HG03108 (cell line): Measurements from ENCODE around the gene CENATAC.
A peak's percentile ranks its signal among the peaks of the same experiment; 100 is the strongest.
"Not testable (repeated sequence)": the region's sequence is repeated elsewhere in the genome, so short reads cannot be mapped to it uniquely, and the experiment has no call there.

Experiments used
- ATAC-seq: cut with Tn5 transposase; IDR thresholded peaks from one replicate; pipeline ENCODE4 v1.9.1; 2021; ENCODE audit warnings: moderate library complexity; ENCODE audit not compliant: unreplicated experiment

Gene CENATAC

DNA sequence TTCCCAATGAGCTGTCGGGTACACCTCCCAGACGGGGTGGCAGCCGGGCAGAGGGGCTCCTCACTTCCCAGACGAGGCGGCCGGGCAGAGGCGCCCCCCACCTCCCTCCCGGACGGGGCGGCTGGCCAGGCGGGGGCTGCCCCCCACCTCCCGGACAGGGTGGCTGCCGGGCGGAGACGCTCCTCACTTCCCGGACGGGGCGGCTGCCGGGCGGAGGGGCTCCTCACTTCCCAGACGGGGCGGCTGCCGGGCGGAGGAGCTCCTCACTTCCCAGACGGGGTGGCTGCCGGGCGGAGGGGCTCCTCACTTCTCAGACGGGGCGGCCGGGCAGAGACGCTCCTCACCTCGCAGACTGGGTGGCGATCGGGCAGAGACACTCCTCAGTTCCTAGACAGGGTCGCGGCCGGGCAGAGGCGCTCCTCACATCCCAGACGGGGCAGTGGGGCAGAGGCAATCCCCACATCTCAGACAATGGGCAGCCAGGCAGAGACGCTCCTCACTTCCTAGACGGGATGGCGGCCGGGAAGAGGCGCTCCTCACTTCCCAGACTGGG lies 6.4 kb upstream of the CENATAC start:
- ATAC-seq = not testable (repeated sequence)

- no peak for ATAC-seq
Measured at GRCh38 chr11:118996926-118997626, 862 bp upstream of the CENATAC start.

DNA sequence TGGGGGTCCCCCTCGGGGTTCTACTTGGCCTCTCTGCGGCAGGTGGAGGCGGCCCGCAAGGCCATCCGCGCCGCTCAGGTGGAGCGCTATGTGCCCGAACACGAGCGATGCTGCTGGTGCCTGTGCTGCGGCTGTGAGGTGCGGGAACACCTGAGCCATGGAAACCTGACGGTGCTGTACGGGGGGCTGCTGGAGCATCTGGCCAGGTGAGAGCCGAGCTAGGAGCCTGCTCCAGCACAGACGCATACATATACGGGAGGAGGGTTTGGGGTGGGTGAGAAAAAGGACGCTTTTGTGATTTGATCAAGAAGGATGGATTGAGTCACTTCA lies 415 bp downstream of the CENATAC start:
- peak; percentile 9 for ATAC-seq

DNA sequence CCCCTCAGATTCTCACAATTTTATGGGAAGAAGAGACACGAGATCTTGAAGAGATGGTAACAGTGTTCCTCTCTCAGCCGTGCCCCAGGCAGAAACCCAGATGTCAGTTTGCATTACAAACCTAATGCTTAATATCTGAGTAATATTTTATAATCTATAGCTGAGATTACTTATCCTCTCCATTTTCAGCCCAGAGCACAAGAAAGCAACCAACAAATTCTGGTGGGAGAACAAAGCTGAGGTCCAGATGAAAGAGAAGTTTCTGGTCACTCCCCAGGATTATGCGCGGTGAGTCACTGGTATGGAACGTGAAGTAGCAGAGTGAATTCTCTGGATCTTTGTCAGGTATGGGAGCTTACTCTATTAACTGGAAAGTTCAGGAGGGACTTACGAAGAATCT lies 884 bp downstream of the CENATAC start:
- ATAC-seq = no peak

DNA sequence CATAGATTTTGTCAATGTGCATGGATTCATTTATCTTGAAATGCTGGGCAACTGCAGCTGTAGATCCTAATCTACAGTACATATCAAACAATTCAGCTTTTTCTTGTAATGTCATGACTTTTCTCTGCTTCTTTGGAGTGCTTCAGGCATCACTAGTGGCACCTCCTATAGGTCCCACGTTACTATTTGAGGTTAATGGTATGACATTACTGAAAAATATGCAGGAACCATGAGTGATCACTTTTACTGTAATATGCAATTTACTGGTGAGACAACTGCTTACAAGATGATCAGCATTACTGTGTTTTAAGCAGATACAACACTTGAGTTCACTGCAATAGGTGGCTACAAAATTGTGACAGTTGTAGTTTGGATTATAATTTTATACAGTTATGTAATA lies 3.0 kb downstream of the CENATAC start:
- no peak for ATAC-seq

DNA sequence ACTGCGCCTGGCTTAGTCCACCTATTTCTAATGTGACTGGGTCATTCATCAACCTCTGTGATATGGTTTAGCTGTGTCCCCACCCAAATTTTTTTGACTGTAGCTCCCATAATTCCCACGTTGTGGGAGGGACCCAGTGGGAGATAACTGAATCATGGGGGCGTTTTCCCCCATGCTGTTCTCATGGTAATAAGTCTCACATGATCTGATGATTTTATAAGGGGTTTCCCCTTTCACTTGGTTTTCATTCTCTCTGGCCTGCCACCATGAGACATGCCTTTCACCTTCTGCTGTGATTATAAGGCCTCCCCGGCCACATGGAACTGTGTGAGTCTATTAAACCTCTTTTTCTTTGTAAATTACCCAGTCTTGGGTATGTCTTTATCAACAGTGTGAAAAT lies 8.7 kb downstream of the CENATAC start:
- no peak for ATAC-seq

DNA sequence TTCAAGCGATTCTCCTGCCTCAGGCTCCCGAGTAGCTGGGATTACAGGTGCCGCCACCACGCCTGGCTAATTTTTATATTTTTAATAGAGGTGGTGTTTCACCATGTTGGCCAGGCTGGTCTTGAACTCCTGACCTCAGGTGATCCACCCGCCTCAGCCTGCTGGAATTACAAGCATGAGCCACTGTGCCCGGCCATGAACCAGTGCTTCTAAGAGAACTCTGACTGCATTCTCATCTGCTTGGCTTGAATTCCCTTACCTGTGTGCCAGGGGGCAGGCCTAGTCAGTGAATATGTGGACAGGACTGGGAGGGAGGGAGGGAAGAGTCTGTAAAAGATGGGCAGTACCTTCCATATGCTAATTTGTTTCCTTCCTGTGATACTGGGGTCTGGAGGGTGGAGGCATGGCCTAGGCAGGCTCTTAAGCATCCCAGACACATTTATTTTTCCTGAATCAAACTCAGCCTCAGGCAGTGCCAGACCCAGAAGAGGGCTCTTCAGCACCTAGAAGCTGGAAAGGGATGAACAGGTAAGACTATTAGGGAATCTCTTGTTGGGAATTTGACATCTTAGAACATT lies 13.6 kb downstream of the CENATAC start:
- no peak for ATAC-seq

- ATAC-seq = no peak
Measured at GRCh38 chr11:119012629-119013170, 14.8 kb downstream of the CENATAC start.

DNA sequence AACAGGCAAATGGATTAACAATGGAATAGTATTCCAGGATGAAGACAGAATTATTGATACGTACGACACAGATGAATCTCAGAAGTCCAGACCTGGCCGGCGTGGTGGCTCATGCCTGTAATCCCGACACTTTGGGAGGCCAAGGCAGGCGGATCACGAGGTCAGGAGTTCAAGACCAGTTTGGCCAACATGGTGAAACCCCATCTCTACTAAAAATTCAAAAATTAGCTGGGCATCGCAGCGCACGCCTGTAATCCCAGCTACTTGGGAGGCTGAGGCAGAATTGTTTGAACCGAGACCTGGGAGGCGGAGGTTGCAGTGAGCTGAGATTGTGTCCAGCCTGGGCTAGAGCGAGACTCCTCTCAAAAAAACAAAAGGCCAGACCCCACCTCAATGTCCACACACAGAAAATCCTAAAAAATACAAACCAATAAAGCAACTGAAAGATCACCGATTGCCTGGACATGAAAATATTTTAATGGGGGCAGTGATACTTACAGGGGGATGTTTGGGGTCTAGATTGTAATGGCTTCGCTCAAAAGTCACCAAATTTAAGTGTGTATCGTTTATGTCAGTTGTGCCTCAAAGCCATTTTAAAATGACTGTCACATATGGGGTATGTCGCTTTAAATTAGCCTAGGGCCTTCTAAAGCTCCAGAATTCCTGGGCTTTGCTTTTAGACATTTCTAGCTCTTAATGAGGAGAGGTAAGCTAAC lies 16.4 kb downstream of the CENATAC start:
- no peak for ATAC-seq

DNA sequence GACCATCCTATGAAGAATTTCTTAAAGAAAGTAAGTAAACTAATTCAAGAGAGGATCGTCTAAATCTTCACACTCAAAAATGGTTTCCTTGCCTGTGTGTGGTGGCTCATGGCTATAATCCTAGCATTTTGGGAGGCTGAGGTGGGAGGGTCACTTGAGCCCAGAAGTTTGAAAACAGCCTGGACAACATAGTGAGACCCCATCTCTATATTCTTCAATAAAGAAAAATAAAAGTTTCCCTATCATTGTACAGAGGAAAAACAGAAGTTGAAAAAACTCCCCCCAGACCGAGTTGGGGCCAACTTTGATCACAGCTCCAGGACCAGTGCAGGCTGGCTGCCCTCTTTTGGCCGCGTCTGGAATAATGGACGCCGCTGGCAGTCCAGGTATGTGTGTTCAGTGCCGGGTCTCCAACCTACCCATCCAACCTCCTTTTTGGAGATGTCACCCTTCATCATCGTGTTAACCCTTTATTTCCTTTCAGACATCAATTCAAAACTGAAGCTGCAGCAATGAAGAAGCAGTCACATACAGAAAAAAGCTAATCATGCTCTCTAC lies 17.2 kb downstream of the CENATAC start:
- no peak for ATAC-seq

- no peak for ATAC-seq
Measured at GRCh38 chr11:119016216-119017009, 18.5 kb downstream of the CENATAC start.

DNA sequence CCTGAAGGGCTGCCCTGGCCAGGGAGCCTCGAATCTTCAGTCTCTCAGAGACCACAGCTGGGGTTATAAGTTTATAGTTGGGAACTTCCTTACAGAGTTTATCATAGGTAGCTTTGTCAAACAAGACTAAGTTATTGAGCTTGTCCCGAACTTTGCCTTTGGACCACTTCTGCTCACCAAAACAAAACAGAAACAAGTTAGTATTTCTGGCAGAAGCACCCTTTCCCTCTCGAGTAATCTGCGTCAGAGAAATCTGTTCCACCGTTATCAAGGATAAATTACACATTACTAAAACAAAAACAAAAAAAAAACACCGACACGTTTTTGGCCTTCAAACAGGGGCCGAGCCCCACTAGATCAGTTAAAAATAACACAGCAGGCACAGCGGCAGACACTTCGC lies 19.4 kb downstream of the CENATAC start:
- ATAC-seq = not testable (repeated sequence)

GRCh38 chr11:119018074-119018938 lies 20.4 kb downstream of the CENATAC start, which contains the start of the genes RPS25 and TRAPPC4:
Gene RPS25, minus strand, starts transcription at chr11:119018343. Its CDS starts 59 bp downstream, at chr11:119018284.
Gene TRAPPC4, plus strand, starts transcription at chr11:119018766. Its CDS starts 30 bp downstream, at chr11:119018796.
- ATAC-seq = peak; percentile 82

DNA sequence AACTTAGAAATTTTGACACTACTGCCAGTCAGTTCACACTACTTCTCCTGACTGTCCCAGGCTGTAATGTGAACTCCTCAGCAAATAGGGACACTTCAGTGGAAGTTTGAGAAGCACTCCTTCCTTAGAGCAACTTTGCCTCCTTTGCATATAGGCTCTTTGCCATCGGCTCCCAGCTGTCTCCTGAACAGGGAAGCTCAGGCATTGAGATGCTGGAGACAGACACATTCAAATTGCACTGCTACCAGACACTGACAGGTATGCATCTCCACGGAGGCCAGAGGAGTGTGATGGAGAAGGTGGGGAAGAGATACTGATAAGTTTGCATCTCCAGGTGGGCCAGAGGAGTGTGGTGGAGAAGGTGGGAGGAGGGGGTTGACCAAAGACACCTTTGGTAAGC lies 22.1 kb downstream of the CENATAC start:
- no peak for ATAC-seq

DNA sequence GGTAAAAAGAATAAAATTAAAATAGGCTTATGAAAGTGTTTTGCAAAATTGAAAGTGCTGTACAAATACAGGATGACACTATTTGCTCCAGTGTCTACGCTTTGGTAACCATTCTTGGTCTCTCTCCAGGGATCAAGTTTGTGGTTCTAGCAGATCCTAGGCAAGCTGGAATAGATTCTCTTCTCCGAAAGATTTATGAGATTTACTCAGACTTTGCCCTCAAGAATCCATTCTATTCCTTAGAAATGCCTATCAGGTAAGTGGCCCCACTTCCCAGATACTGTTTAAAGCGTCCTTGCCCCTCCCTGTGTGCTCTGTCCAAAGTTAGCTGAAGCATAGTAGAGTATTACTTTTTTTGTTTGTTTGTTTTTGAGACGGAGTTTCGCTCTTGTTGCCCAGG lies 23.7 kb downstream of the CENATAC start:
- no peak for ATAC-seq

GRCh38 chr11:119023741-119024140 lies 25.8 kb downstream of the CENATAC start:
- no peak for ATAC-seq

GRCh38 chr11:119024430-119025098 lies 26.6 kb downstream of the CENATAC start:
- ATAC-seq = no peak

GRCh38 chr11:119025099-119025473 lies 27.1 kb downstream of the CENATAC start:
- ATAC-seq = no peak

DNA sequence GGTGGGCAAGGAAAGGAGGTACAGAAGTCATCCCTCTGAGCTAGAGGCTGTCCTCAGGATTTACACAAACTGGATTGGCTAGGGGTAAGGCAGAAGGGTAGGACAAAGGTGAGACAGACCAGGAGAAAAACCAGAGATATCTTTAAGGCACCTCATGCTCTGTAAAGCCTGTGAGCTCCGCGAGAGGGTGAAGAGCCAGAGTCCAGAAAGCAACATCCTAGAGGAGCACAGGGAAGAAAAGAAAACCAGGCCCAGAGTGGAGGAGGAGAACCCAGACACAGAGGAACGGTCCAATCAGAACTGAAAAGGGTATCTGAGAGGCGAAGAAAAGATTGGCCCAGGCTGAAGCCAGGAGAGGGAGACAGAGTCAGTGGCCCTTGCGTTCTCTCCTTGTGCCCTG lies 27.6 kb downstream of the CENATAC start:
- ATAC-seq = no peak
